ENCODE data around the gene DLGAP4. TPM values are rescaled to one million over a fixed set of nuclear protein-coding genes. Genes with fewer than 3 reads are reported as not detected.

Gene DLGAP4
- total and polyA plus RNA-seq, 12 donors = 34.0 to 74.4 (median 55.6) TPM

- no peak for TF ChIP-seq CTCF (IDR thresholded peaks at IDR 0.05)
- Histone ChIP-seq H3K9me3 (peaks cover 0 to 5% (median 0%) of the 10 kb centered on the region in 11 donors), H3K36me3 (no peaks in the 10 kb centered on the region), H3K27me3 (peaks cover 0 to 55% (median 21%) of the 10 kb centered on the region in 7 donors), H3K27ac (no peak overlapping the region), H3K4me3 (no peak overlapping the region), H3K4me1 (no peaks in the 10 kb centered on the region)
- WGBS, 2 donors = 56 to 59% methylated on average over 13 of the region's 13 CpGs
- ATAC-seq (no peak), DNase-seq (no peak)
- intact Hi-C loops (cut with DNase I) = no loop called here
Observed at GRCh38 chr20:36421641-36422040, 115.5 kb downstream of the DLGAP4 start.

GRCh38 chr20:36424314-36424713, 118.2 kb downstream of the DLGAP4 start:
- ATAC-seq (no peak), DNase-seq (no peak)
- WGBS, 2 donors = 50 to 51% methylated on average over 3 of the region's 3 CpGs
- H3K36me3 ChIP-seq = no peaks in the 10 kb centered on the region
- H3K27ac ChIP-seq = no peak overlapping the region
- H3K4me1 ChIP-seq = no peaks in the 10 kb centered on the region
- TF ChIP-seq CTCF (IDR thresholded peaks at IDR 0.05) = no peak
- H3K4me3 ChIP-seq = no peak overlapping the region
- H3K9me3 ChIP-seq = peaks cover 0 to 4% (median 0%) of the 10 kb centered on the region in 11 donors
- intact Hi-C loops (cut with DNase I) = no loop called here
- H3K27me3 ChIP-seq = peaks cover 0 to 48% (median 17%) of the 10 kb centered on the region in 7 donors

GRCh38 chr20:36425166-36425565, 119.0 kb downstream of the DLGAP4 start:
- H3K4me3 ChIP-seq = no peak overlapping the region
- no peaks in the 10 kb centered on the region for H3K9me3 ChIP-seq
- TF ChIP-seq CTCF (IDR thresholded peaks at IDR 0.05) = no peak
- 61 to 70% methylated on average over 4 of the region's 4 CpGs for WGBS, 2 donors
- no peaks in the 10 kb centered on the region for H3K36me3 ChIP-seq
- no peak for ATAC-seq
- intact Hi-C loops (cut with DNase I) = no loop called here
- H3K27me3 ChIP-seq = peaks cover 0 to 40% (median 8%) of the 10 kb centered on the region in 7 donors
- DNase-seq = no peak
- H3K4me1 ChIP-seq = no peaks in the 10 kb centered on the region
- no peak overlapping the region for H3K27ac ChIP-seq

- peaks cover 0 to 10% (median 8%) of the 10 kb centered on the region in 7 donors for H3K27me3 ChIP-seq
- intact Hi-C loops (cut with DNase I) = loop anchor here in 4 of 10 donors (5.0 to 10.0 kb wide), 3 partner anchors 157 to 447 kb away; no protein-coding TSS in a partner anchor
- H3K27ac ChIP-seq = no peak overlapping the region
- no peaks in the 10 kb centered on the region for H3K36me3 ChIP-seq
- no peak for ATAC-seq
- H3K4me3 ChIP-seq = no peak overlapping the region
- no peak for TF ChIP-seq CTCF (IDR thresholded peaks at IDR 0.05)
- H3K9me3 ChIP-seq = no peaks in the 10 kb centered on the region
- WGBS, 2 donors = 90 to 93% methylated on average over 24 of the region's 24 CpGs
- DNase-seq = no peak
- H3K4me1 ChIP-seq = peaks cover 0 to 9% (median 3%) of the 10 kb centered on the region in 9 donors
Observed at GRCh38 chr20:36431604-36432003, 125.5 kb downstream of the DLGAP4 start.

All from heart right ventricle (tissue), 16 donors.